NCI-H1092 (cell line): Measurements from ENCODE around the gene IFITM2.
"Not testable (repeated sequence)": the region's sequence is repeated elsewhere in the genome, so short reads cannot be mapped to it uniquely, and the experiment has no call there.

Experiments
- DNase-seq: peaks from one replicate; lab custom pipeline; 2025; lab: John Stamatoyannopoulos, UW

The IFITM2 gene

GRCh38 chr11:307766-308708, at the start of gene IFITM2:
TSS of gene IFITM2 (plus strand) at chr11:307816. CDS start at chr11:308193, 377 bp downstream.
- not testable (repeated sequence) for DNase-seq

GRCh38 chr11:259413-259812, 48.2 kb upstream of the IFITM2 start:
- DNase-seq: no peak

DNA sequence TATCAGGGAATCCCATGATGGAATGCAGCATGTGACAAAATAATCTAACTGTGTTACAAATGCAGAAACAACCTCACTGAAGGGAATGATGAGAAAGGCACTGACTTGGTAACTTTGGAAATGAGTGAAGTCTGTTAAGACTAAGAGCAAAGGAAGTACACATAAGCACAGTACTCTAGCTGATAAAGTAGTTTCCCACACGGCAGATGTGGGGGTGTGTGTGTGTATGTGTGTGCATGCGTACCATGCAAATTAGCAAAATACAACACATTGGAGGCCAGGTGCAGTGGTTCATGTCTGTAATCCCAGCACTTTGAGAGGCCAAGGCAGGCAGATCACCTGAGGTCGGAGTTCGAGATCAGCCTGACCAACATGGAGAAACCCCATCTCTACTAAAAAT, 46.0 kb upstream of the IFITM2 start:
- DNase-seq: no peak

- DNase-seq: no peak
These were observed 40.8 kb upstream of the IFITM2 start for GRCh38 chr11:266676-267439.

- DNase-seq: no peak
These were observed 40.1 kb upstream of the IFITM2 start for GRCh38 chr11:267491-267994.

- DNase-seq: not testable (repeated sequence)
These were observed 38.9 kb upstream of the IFITM2 start for GRCh38 chr11:268716-269145.

DNA sequence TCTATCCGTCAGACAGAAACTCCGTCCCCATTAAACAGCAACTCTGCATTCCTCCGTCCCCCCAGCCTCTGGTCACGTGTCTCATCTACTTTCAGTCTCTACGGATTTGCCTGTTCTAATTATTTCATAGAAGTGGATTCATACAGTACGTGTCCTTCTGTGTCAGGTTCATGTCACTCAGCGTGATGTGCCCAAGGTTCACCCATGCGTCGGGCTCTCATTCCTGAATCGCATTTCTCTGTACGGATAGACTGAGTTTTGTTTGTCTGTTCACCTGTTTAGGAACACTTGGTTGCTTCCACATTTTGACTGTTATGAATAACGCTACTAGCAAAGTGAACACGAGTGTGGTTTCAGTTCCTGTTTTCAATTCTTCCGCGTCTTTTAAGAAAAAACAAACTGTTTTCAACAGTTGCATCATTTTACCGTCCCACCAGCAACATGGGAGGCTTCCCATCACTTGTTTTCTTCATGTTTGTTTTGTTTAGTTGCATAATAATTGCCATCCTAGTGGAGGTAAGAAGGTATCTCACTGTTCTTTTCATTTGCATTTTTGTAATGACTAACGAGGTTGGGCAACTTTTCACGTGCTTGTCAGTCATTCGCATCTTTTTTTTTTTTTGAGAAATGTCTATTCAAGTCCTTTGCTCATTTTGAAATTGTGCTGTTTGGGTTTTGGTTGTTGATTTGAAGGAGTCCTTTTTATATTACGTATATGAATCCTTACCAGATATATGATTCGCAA, 38.3 kb upstream of the IFITM2 start:
- DNase-seq: no peak

GRCh38 chr11:270451-271318, 36.9 kb upstream of the IFITM2 start:
- DNase-seq: no peak

GRCh38 chr11:271319-271715, 36.3 kb upstream of the IFITM2 start:
- no peak for DNase-seq

GRCh38 chr11:272195-272930, 35.3 kb upstream of the IFITM2 start:
- DNase-seq: no peak

DNA sequence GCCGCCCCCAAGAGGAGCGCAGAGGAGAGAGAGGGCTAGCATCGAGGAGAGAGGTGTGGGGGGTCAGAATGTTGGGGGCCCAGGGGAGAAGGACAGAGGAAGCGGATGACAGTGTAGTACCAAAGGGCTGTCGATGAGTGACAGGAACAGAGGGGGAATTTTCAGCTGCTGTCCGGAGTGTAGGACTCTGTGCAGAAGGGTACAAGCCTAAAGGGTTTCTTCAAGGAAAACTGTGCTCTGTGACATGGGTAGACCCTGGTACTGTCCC, 34.8 kb upstream of the IFITM2 start:
- DNase-seq: no peak

- no peak for DNase-seq
These were observed 31.4 kb upstream of the IFITM2 start for GRCh38 chr11:276219-276618.

DNA sequence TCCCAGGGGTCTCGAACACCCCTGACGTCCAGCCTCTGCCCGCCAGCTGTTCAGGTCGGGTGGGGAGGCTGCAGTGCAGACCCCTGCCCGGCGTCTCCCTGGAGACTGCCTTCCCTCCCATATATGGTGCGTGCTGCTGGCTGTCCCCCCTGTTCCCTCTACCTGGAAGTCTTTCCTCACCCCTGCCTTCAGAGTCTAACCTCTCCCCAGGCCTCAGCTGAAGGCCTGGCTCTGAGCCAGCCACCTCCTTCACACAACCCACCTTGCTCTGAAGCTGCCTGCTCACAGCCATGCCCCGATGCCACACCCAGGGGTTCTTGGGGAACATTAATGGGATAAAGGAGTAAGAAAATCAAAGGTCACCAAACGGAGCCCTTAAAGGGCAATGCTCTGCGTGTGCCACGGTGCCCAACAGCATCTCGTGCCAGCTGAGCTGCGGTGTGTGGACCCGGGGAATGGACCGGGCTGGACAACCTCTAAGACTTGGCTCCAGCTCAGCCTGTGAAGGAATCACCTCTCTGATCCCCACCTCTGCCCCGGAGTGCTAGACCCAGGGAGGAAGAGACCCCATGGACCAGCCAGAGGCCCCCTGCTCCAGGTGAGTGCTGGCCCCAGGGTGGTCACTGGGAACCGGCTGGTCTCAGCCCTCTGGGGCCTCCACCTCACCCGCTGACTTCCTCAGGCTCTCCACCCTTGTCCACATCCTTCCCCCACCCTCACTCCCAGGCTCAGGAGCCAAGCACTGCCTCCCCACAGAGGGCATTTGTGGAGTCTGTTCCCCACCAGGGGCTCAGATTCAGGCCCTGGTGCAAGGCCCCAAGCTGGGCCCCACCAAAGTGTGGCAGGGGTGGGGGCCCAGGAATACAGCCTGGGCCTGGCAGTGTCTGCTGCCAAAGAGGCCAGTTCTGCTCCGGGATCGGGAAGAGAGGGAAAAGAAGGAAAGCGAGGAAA, 29.3 kb upstream of the IFITM2 start, which contains the start of gene NLRP6:
NLRP6 (plus strand) TSS at position 407 of the 951 bp plus-strand sequence; CDS start at position 570, 163 bp downstream.
- DNase-seq: no peak

- DNase-seq: no peak
These were observed 28.3 kb upstream of the IFITM2 start for GRCh38 chr11:279040-279965.

DNA sequence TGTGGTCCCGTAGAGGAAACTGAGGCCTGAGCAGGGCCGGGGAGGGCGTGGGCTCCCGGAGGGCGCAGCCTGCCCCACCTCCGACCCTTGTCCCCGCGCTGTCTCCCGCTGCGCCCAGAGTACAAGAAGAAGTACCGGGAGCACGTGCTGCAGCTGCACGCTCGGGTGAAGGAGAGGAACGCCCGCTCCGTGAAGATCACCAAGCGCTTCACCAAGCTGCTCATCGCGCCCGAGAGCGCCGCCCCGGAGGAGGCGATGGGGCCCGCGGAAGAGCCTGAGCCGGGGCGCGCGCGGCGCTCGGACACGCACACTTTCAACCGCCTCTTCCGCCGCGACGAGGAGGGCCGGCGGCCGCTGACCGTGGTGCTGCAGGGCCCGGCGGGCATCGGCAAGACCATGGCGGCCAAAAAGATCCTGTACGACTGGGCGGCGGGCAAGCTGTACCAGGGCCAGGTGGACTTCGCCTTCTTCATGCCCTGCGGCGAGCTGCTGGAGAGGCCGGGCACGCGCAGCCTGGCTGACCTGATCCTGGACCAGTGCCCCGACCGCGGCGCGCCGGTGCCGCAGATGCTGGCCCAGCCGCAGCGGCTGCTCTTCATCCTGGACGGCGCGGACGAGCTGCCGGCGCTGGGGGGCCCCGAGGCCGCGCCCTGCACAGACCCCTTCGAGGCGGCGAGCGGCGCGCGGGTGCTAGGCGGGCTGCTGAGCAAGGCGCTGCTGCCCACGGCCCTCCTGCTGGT, 27.5 kb upstream of the IFITM2 start:
- no peak for DNase-seq

- no peak for DNase-seq
These were observed 26.7 kb upstream of the IFITM2 start for GRCh38 chr11:280706-281485.
